Cardiac fibroblast (primary cell): Measurements from ENCODE around the gene MED13L.

Experiments
- DNase-seq, 2 donors: peaks; one replicate each; pipeline versions ENCODE4 v3.0.0 to v3.0.0-alpha.2; 2010; ENCODE audit warnings: low read depth in 2 of 2
- H3K4me3 ChIP-seq, 2 donors: replicated peaks in 1 of 2; 1 replicate in 1 of 2; 2 replicates in 1 of 2; pipeline ENCODE4 v1.5.1; 2011; ENCODE audit warnings: low read depth in 2 of 2, low read length in 2 of 2, mild to moderate bottlenecking in 2 of 2, moderate library complexity in 1 of 2
- TF ChIP-seq, protein P1 (sequence below): IDR thresholded peaks from one replicate; pipeline ENCODE4 v1.5.1; 2011; ENCODE audit warnings: low read depth, mild to moderate bottlenecking, low read length, inconsistent platforms

The MED13L gene

DNA sequence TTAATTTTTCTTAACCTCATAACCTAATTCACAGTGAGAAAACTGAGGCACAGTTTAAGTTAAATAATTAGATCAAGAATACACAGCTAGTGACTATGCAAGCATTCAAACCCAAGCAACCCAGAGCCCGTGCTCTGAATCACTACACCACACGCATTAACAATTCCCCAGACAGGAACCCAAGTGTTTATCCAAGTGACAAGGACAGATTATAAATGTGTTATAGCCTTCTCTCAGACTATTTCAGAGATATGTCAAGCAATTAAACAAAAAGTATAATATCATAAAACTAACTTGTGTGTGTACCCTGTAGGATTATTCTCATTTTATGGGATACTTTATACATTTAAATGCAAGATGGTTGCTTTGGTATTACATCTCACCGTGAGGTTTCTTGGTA is 43.8 kb downstream of the MED13L start:
- DNase-seq, result peak in 1 of 2 donors; percentile 45
- TF ChIP-seq, protein P1, sequence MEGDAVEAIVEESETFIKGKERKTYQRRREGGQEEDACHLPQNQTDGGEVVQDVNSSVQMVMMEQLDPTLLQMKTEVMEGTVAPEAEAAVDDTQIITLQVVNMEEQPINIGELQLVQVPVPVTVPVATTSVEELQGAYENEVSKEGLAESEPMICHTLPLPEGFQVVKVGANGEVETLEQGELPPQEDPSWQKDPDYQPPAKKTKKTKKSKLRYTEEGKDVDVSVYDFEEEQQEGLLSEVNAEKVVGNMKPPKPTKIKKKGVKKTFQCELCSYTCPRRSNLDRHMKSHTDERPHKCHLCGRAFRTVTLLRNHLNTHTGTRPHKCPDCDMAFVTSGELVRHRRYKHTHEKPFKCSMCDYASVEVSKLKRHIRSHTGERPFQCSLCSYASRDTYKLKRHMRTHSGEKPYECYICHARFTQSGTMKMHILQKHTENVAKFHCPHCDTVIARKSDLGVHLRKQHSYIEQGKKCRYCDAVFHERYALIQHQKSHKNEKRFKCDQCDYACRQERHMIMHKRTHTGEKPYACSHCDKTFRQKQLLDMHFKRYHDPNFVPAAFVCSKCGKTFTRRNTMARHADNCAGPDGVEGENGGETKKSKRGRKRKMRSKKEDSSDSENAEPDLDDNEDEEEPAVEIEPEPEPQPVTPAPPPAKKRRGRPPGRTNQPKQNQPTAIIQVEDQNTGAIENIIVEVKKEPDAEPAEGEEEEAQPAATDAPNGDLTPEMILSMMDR, result no peak
- H3K4me3 ChIP-seq, result no peak overlapping the region

DNA sequence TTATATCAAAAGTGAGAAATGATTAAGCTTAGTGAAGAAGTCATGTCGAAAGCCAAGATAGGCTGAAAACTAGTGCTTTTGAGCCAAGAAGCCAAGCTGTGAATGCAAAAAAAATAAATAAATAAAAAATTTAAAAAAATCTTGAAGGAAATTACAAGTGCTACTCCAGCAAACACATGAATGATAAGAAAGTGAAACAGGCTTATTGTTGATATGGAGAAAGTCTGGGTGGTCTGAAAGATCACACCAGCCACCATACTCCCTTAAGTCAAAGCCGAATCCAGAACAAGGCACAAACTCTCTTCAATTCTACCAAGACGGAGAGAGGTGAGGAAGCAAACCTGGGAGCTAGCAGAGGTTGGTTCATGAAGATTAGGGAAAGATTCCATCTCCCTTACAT is 49.7 kb downstream of the MED13L start:
- TF ChIP-seq, protein P1, result no peak
- no peak overlapping the region for H3K4me3 ChIP-seq
- DNase-seq, result no peak

DNA sequence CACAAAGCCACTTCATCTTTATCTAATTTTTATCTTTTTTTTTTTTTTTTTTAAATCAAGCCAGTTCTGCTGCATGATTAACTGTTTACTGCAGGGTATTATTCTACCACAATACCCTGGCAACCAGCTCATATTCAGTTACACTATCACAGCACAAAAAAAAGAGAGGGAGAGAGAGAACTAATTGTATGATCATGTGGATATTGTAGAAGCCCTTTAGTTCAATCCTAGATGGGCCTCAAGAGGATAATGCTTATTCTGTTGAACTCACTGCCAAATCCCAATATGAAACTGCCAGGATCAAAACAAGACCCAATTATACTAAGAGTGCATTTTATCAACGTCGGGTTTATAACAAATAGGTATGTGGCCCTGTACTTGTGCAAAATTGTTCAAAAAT is 51.5 kb downstream of the MED13L start:
- no peak for DNase-seq
- H3K4me3 ChIP-seq, result no peak overlapping the region
- TF ChIP-seq, protein P1, result no peak

DNA sequence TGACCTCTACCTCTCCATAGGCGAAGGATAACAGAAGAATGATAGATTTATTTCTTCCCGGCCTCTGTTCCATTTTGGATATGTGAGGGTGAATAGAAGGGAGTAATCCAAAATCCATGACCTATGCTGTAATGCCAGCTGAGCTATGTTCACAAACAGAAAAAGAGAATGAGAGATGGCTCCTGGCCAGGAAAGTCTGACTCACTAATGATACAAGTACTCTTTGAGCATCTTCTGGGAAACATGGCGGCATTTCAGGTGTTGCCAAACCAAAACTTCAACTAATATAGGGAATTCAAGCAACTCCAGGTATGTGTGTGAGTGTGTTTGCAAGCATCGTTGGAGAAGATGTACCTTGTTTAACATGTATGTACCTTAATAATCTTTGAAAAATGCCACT is 55.1 kb downstream of the MED13L start:
- peak; percentile 95 to 97 for DNase-seq
- H3K4me3 ChIP-seq, result no peak overlapping the region
- TF ChIP-seq, protein P1, result no peak

DNA sequence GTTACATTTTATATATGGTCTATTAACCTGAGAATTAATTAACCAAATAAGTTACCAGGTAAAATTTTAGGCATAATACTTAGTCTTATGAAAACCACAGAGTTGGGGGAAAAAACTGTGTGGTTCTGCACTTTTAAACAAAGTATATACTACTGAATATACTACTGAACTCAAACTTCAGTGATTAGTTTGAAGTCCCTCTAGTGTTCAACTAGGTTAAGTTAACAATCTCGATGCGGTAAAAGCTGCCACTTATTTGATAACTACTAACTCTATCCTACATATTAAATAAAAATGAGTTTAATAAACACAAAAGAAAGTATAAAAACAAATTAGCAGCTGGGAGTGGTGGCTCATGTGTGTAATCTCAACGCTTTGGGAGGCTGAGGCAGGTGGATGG is 56.7 kb downstream of the MED13L start:
- TF ChIP-seq, protein P1, result no peak
- DNase-seq, result no peak

DNA sequence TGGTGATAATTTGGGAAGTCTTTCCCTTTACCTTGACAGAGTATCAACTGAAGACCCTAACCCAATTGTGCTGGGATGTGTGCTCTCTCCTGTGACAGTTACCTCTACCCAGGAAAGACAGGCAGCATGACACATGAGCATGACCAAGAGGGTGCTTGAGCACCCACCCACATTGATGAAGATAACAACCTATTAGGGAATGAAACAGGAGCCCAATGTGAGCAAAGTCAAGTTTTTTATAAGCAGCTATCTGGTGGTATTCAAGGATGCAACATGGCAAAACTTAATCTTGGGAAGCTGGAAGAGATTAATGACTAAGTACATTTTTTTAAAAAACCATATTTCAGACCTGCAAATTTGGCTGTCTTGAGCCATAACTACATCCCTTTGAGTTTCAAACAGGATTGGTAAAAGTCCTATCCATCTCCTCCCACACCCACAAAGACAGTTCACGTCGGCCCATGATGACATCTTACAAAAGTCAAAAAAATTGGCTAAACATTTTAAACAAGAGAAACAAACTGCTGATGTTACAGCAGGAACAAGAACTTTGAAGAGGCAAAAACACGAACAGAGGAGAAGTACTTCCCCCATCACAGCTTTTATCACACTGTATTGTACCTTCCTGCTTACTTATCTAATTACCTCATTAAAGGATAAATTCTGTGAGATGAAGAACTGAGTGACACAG is 60.3 kb downstream of the MED13L start:
- no peak overlapping the region for H3K4me3 ChIP-seq
- TF ChIP-seq, protein P1, result no peak
- DNase-seq, result no peak

More for the DNA sequence above, 56.7 kb downstream of the MED13L start:
- H3K4me3 ChIP-seq, result no peak overlapping the region
